SHP77 (cell line): ENCODE results near the gene CXCL13.
"Not testable (repeated sequence)": the region's sequence is repeated elsewhere in the genome, so short reads cannot be mapped to it uniquely, and the experiment has no call there.

ENCODE experiments used
- DNase-seq, 2 experiments: peaks; one replicate each; lab custom pipeline; 2025; lab: John Stamatoyannopoulos, UW

CXCL13 gene

GRCh38 chr4:77601614-77602187 is 3.9 kb upstream of the CXCL13 start:
- DNase-seq = no peak

DNA sequence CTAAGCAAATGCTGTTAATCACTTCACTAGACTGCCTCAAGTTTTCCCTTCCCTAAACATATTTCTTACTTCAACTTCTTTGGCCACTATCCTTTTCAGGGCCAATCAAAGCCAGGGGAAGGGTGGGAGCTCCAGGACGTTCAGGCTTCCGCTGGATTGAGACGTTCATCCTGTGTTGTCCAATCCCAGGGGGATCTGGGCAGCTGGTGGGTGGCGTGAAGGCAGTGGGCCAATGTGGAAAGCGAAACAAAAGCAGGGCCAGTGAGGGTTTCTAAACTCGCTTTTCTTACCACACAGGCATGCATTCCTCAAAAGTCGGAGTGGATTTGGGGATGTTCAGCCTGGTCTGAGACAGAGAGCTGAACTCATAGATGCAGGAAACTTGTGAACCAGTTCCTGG is 7.6 kb downstream of the CXCL13 start:
- no peak for DNase-seq

GRCh38 chr4:77615153-77615552 is 9.5 kb downstream of the CXCL13 start:
- no peak for DNase-seq

DNA sequence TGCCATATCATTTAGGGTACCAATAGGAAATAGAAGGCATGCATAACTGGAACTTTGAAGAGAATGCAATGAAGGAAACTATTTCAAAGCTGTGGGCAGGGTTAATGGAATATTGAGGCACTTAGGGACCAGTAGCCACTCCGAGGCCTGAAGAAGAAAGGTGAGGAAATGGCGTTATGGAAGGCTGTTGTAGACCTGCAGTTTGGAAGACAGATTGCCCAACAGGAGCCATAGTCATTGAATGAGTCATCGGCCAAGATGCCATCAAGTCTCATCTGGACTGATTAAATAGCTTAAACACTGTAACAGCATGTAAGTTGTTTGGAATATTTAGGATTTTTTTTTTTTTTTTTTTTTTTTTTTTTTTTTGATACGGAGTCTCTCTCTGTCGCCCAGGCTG is 11.6 kb downstream of the CXCL13 start:
- DNase-seq = no peak

GRCh38 chr4:77618383-77619241 is 13.0 kb downstream of the CXCL13 start:
- peak; percentile 80 to 81 for DNase-seq

DNA sequence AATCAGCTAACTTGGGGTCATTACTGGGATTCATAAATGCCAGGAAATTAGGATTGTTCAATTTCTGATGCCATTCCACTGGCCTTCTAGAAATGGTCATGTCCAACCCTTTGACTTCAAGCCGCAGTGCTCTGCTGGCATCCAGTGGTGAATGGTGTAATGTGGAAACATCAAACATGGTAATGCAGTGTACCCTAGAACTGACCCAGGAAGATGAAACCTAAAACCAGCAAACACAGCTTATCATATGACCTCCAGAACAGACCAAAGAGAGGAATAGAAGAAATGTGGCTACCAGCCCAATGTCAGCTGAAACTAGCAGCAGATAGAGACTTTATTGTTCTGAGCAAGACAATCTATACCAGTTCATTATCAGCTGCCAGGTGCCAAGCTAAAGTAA is 13.8 kb downstream of the CXCL13 start:
- no peak for DNase-seq

GRCh38 chr4:77621254-77621653 is 15.6 kb downstream of the CXCL13 start:
- no peak for DNase-seq

- no peak for DNase-seq
Observed at GRCh38 chr4:77623091-77623490, 17.5 kb downstream of the CXCL13 start.

DNA sequence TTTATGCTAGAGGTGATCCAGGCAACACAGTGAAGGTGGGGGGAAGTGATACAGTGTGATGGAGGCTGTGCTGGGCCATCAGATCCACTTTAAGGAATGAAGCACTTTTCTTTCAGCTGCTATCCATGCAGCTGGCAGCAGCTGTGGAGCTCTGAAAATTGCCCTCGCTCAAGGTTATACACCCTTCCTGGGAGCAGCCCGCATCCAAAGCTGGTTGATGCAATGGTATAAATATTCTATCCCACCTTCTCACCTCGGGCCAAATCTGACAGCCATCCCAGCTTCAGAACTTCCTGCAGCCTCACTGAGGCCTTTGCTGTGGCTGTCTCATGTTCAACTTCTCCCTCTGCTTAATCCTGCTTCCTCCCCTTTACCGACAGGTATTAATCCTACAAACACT is 18.6 kb downstream of the CXCL13 start:
- no peak for DNase-seq

DNA sequence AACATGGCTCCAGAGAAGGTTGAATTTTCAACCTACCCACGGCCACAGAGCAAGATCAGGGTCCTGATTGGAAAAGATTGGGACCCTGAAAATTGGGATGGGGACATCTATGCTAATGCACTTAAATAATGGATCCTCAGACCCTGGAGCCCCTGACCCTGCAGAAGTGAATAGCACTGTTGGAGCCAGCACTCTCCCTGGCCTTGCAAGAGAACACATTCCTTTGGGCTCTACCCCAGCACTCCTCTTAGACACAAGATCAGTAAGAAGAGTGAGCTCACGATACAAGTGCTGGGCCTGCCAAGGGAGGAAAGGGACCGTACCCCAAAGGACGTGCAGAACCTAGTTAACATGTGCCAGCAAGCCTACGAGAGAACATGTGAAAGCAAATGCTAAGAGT is 19.9 kb downstream of the CXCL13 start:
- no peak for DNase-seq

DNA sequence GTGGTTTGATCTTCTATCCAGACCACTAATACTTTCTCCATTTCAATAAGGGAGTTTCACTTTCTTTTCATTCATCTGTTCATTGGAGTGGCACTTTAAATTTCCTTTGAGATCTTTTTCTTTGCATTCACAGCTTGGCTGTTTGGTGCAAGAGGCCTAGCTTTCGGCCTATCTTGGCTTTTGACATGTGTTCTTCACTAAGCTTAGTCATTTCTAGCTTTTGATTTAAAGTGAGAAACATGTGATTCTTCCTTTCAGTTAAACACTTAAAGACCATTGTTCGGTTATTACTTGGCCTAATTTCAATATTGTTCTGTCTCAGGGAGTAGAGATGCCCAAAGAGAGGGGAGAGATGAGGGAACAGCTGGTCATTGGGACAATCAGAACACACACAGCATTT is 24.3 kb downstream of the CXCL13 start:
- DNase-seq = no peak

DNA sequence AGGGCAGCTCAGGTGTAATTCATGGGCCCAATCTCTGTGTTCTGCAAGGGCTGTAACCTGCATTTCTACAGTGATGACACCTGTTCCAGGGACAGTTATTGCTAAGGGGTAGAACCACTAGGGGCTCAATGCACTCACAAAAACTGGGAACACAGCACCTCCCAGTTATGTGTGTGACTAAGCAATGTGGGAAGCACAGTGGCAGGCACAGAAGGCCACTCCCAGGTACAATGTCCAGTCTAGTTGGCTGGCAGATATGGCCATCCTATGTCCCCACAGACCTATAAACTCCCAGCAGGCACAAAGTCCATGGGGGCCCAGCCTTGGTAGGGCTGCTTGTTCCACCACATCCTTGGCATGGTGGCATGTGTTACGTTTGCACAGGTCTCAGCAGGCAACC is 25.7 kb downstream of the CXCL13 start:
- no peak for DNase-seq

- DNase-seq = no peak
Observed at GRCh38 chr4:77634132-77634785, 28.6 kb downstream of the CXCL13 start.

- DNase-seq = no peak
Observed at GRCh38 chr4:77635246-77635645, 29.6 kb downstream of the CXCL13 start.

DNA sequence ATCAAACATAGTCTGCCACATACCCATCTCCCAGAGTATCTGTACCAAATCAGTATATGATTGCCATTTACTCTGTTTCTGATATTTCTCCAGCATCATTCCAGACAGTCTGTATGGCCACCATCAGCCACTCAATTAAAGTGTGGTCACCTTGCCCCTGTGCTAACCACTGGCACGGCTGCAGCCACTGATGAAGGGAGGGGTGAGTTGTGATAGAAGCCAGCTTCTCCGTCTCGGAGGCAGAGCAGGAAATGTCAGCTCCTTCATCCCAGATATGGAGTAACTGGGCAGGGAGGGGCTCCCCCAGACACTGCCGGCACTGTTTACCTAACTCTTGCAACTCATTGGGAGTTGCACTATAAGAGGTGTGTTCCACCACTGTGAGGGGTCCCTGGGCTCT is 30.3 kb downstream of the CXCL13 start:
- DNase-seq = no peak

DNA sequence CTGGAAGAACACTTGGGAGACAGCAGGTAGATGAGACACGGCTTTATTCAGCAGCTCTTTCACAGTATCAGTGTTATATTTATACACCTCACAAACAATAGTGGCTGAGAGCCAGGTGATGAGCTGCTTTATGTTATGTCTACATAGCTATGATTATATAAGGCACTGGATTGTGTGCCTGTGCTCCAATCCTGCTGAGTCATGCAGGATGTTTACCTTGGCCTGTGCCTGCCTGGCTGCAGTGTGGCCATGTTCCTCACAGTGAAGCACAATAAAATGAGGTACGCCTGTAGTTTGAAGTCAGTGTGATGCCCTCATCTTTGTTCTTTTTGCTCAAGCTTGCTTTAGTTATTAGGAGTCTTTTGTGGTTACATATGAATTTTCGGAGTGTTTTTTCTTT is 31.3 kb downstream of the CXCL13 start:
- DNase-seq = peak; percentile 82 to 86

GRCh38 chr4:77644069-77644468 is 38.4 kb downstream of the CXCL13 start:
- DNase-seq = not testable (repeated sequence)

GRCh38 chr4:77650787-77651186 is 45.2 kb downstream of the CXCL13 start:
- DNase-seq = no peak

DNA sequence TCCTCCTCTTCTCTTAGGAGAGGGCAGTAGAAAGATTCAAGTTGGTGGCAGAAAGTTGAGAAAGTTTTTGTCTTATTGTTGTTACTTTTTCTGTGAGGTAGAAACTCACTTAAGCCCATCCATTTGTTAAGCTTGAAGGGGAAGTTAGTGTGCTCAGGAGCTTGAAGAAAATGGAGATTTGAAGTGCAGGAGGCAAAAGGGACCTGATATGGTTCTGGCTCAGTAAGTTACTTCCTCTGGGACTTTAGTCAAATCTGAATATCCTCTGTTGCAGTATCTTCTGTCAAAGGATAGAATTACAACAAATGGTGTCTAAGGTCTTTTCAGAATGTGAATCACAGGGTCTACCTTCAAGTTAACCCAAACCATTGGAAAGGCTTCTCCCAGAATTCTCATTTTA is 46.2 kb downstream of the CXCL13 start:
- no peak for DNase-seq

DNA sequence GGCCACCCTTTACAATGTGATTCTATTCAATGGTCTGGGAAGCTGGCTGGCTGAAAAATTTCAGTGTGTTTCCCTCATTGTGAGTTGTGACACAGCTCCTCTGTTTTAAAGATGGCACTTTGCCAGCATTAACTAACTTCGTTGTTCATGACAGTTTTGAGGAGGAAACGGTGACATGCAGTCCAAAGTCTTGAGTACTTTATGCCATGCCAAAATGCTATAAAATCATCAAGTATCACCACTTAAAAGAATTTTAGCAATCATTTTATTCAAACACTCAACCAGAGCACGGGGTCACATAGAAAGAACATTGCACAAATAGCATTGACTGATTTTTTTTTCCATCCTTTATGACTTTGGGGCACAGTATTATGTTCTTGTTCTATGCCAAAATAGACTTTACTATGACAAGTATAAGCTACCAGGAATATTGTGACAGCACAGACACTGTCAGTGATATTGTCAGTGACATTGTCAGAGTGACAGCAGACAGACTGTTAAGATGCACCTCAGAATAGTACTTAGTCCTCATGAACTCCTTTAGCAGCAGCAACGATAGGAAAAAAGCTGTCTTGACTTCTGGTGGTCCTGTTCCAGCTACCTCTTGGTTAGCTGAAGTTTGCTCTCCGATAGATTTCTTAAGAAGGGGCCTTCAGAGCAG is 46.7 kb downstream of the CXCL13 start:
- DNase-seq = no peak

DNA sequence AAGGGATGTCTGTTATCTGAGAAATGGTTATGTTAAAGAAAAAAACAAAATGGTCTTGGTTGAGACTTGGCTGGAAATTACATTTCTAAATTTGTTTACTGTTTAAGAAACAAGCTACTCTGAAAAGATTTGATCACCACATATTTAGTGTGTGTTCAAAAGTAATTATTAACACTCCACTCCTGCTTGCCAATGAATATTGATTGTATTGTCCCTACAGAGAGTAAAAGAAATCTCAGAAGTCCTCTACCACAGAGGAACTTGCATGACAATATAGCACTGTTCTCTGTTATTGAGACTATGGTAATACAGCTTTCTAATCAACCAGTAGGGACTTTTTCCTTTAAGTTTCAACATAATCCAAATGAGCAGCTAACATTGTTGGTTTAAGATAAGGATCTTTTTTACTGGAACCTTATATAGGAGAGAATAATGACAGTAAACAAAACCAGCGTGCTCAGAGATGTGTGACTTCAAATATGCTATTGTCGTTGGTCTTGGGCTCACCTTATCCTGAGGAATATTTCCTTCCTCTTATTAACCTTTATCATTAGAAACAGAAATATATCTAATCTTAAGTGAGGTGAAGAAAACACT is 47.6 kb downstream of the CXCL13 start:
- DNase-seq = no peak

DNA sequence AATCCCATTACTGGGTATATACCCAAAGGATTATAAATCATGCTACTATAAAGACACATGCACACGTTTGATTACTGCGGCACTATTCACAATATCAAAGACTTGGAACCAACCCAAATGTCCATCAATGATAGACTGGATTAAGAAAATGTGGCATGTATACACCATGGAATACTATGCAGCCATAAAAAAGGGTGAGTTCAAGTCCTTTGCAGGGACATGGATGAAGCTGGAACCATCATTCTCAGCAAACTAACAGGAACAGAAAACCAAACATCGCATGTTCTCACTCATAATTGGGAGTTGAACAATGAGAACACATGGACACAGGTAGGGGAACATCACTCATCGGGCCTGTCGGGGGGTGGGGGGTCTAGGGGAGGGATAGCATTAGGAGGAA is 54.7 kb downstream of the CXCL13 start:
- not testable (repeated sequence) for DNase-seq
